Cardiac fibroblast (primary cell): ENCODE measurements around the gene RARB.

Experiments used
- DNase-seq, 2 donors: peaks; one replicate each; pipeline versions ENCODE4 v3.0.0 to v3.0.0-alpha.2; 2010; ENCODE audit warnings: low read depth in 2 of 2
- H3K4me3 ChIP-seq, 2 donors: replicated peaks in 1 of 2; 1 replicate in 1 of 2; 2 replicates in 1 of 2; pipeline ENCODE4 v1.5.1; 2011; ENCODE audit warnings: low read depth in 2 of 2, low read length in 2 of 2, mild to moderate bottlenecking in 2 of 2, moderate library complexity in 1 of 2
- CTCF ChIP-seq: IDR thresholded peaks from one replicate; pipeline ENCODE4 v1.5.1; 2011; ENCODE audit warnings: low read depth, mild to moderate bottlenecking, low read length, inconsistent platforms

Gene RARB

GRCh38 chr3:25618028-25618427, 190.0 kb downstream of the RARB start:
- no peak for DNase-seq
- no peak overlapping the region for H3K4me3 ChIP-seq
- no peak for TF ChIP-seq CTCF

GRCh38 chr3:25619382-25619781, 191.3 kb downstream of the RARB start:
- no peak overlapping the region for H3K4me3 ChIP-seq
- DNase-seq = no peak
- no peak for TF ChIP-seq CTCF

GRCh38 chr3:25620493-25620892, 192.4 kb downstream of the RARB start:
- H3K4me3 ChIP-seq = no peak overlapping the region
- no peak for DNase-seq
- TF ChIP-seq CTCF = no peak

GRCh38 chr3:25621087-25621486, 193.0 kb downstream of the RARB start:
- TF ChIP-seq CTCF = no peak
- no peak overlapping the region for H3K4me3 ChIP-seq
- no peak for DNase-seq

- no peak for TF ChIP-seq CTCF
- no peak overlapping the region for H3K4me3 ChIP-seq
Observed at GRCh38 chr3:25631989-25632388, 203.9 kb downstream of the RARB start.

GRCh38 chr3:25633919-25634318, 205.9 kb downstream of the RARB start:
- no peak overlapping the region for H3K4me3 ChIP-seq
- DNase-seq = no peak
- no peak for TF ChIP-seq CTCF

More at GRCh38 chr3:25631989-25632388, 203.9 kb downstream of the RARB start:
- DNase-seq = no peak

GRCh38 chr3:25635038-25635437, 207.0 kb downstream of the RARB start:
- DNase-seq = no peak
- H3K4me3 ChIP-seq = no peak overlapping the region
- no peak for TF ChIP-seq CTCF
